Colon (tissue), 2 donors: ENCODE results near the gene C1QTNF2.

Source experiments
- FAIRE-seq: peaks from 2 replicates; lab custom pipeline; 2012; peaks lifted over from hg19 to GRCh38; lab: Jason Lieb, UNC
- donor health status: control.
- donor health status: control.

C1QTNF2 gene

DNA sequence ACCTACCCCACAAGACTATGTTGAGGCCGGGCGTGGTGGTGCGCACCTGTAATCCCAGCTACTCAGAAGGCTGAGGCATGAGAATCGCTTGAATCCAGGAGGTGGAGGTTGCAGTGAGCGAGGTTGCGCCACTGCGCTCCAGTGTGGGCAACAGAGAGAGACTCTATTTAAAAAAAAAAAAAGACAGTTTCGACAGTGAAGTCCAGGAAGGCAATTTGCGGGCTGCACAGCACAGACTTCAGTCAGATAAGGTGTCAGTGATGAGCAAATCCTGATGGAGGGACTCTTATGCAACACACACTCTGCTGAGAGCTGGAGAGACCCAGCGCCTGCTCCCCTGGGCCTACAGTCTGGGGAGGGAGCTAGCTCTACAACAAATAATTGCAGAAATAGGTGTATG lies 72.2 kb downstream of the C1QTNF2 start:
- FAIRE-seq: no peak

- no peak for FAIRE-seq
Measured at GRCh38 chr5:160297776-160298175, 72.7 kb downstream of the C1QTNF2 start.
